Retinal pigment epithelial cell (primary cell): ENCODE data around the gene UBE2QL1.

ENCODE experiments used
- DNase-seq: peaks from one replicate; pipeline ENCODE4 v3.0.0-alpha.2; 2010; ENCODE audit warnings: low read depth
- H3K4me3 ChIP-seq: 2 replicates; pipeline ENCODE4 v1.5.1; 2011; ENCODE audit warnings: mild to moderate bottlenecking, low read length, control low read depth, moderate library complexity
- CTCF ChIP-seq: conservative IDR thresholded peaks from 2 replicates; pipeline ENCODE4 v1.5.1; 2011; ENCODE audit warnings: low read depth, low read length, control low read depth, inconsistent platforms

UBE2QL1 gene

GRCh38 chr5:6448141-6448491 is 543 bp upstream of the UBE2QL1 start:
- no peak overlapping the region for H3K4me3 ChIP-seq
- no peak for DNase-seq
- no peak for TF ChIP-seq CTCF

GRCh38 chr5:6449465-6450158 is 953 bp downstream of the UBE2QL1 start:
- DNase-seq = no peak
- no peak overlapping the region for H3K4me3 ChIP-seq
- TF ChIP-seq CTCF = no peak

GRCh38 chr5:6450319-6450833 is 1.7 kb downstream of the UBE2QL1 start:
- no peak overlapping the region for H3K4me3 ChIP-seq
- TF ChIP-seq CTCF = no peak
- DNase-seq = no peak

GRCh38 chr5:6452622-6453504 is 4.2 kb downstream of the UBE2QL1 start:
- no peak for DNase-seq
- no peak overlapping the region for H3K4me3 ChIP-seq
- TF ChIP-seq CTCF = no peak

- H3K4me3 ChIP-seq = no peak overlapping the region
- no peak for DNase-seq
- TF ChIP-seq CTCF = no peak
Measured at GRCh38 chr5:6453937-6454560, 5.4 kb downstream of the UBE2QL1 start.

- TF ChIP-seq CTCF = no peak
- DNase-seq = no peak
- H3K4me3 ChIP-seq = no peak overlapping the region
Measured at GRCh38 chr5:6454628-6455053, 6.0 kb downstream of the UBE2QL1 start.
